Skeletal muscle cell (primary cell): Measurements from ENCODE around the gene ZSCAN25.
A peak's percentile ranks its signal among the peaks of the same experiment; 100 is the strongest.
"Not testable (repeated sequence)": the region's sequence is repeated elsewhere in the genome, so short reads cannot be mapped to it uniquely, and the experiment has no call there.

ENCODE experiments used
- DNase-seq: peaks from one replicate; pipeline ENCODE4 v3.0.0-alpha.2; 2010; ENCODE audit warnings: low read depth
- H3K4me3 ChIP-seq: 2 replicates; pipeline ENCODE4 v1.5.1; 2011; ENCODE audit warnings: low read depth, mild to moderate bottlenecking, control low read depth, low read length, moderate library complexity

Gene ZSCAN25

GRCh38 chr7:99616359-99617191 is at the start of gene ZSCAN25:
Gene ZSCAN25 (plus strand): TSS chr7:99616946. CDS start chr7:99619607, 2,661 bp downstream.
- H3K4me3 ChIP-seq, result peak within 1 kb of the TSS; percentile 95
- peak; percentile 73 for DNase-seq

- DNase-seq, H3K4me3 ChIP-seq: not testable (repeated sequence)
Observed at GRCh38 chr7:99568770-99569169, 48.0 kb upstream of the ZSCAN25 start.

- no peak overlapping the region for H3K4me3 ChIP-seq
- no peak for DNase-seq
Observed at GRCh38 chr7:99571768-99572167, 45.0 kb upstream of the ZSCAN25 start.

- DNase-seq, result no peak
Observed at GRCh38 chr7:99573257-99573656, 43.5 kb upstream of the ZSCAN25 start.

DNA sequence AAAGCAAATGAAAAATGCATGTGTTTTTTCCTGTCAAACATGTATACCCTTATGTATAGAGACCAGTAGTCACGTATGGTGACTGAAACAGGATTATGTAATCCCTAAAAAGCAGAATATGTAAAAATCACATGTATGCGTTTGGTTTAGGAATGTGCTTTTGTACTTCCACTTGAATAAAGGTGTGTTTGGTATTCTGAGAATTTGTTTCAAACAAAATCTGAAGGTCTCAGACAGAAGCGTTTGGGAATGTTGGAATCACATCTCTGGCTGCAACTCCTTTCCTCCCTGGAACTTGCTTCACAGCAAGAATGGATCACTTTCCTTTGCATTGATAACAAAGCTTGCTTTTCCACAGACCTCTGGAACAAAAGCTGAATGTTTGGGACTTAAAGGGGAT is 40.5 kb upstream of the ZSCAN25 start:
- no peak overlapping the region for H3K4me3 ChIP-seq
- DNase-seq, result no peak

More at GRCh38 chr7:99573257-99573656, 43.5 kb upstream of the ZSCAN25 start:
- no peak overlapping the region for H3K4me3 ChIP-seq

GRCh38 chr7:99579281-99579955 is 37.3 kb upstream of the ZSCAN25 start:
- H3K4me3 ChIP-seq, result peak overlapping the region; percentile 55
- DNase-seq, result no peak

- peak overlapping the region; percentile 55 for H3K4me3 ChIP-seq
- DNase-seq, result no peak
Observed at GRCh38 chr7:99579956-99580777, 36.6 kb upstream of the ZSCAN25 start.

DNA sequence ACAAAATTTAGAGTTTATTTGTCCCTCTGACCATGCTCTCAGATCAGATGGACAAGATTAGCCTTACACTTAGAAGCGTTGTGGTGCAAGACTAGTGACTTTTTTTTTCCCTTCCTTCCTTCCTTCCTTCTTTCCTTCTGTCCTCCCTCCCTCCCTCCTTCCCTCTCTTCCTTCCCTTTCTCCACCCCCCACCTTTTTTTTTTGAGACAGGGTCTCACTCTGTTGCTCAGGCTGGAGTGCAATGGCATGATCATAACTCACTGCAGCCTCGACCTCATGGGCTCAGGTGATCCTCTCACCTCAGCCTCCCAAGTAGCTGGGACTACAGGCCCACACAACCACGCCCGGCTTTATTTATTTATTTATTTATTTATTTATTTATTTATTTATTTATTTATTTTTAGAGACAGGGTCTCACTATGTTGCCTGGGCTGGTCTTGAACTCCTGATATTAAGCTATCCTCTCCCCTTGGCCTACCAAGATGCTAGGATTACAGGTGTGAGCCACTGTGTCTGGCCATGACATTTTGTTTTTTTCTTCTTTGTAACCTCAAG is 35.9 kb upstream of the ZSCAN25 start:
- DNase-seq, result not testable (repeated sequence)
- peak overlapping the region; percentile 55 for H3K4me3 ChIP-seq

- no peak for DNase-seq
Observed at GRCh38 chr7:99588868-99589267, 27.9 kb upstream of the ZSCAN25 start.

DNA sequence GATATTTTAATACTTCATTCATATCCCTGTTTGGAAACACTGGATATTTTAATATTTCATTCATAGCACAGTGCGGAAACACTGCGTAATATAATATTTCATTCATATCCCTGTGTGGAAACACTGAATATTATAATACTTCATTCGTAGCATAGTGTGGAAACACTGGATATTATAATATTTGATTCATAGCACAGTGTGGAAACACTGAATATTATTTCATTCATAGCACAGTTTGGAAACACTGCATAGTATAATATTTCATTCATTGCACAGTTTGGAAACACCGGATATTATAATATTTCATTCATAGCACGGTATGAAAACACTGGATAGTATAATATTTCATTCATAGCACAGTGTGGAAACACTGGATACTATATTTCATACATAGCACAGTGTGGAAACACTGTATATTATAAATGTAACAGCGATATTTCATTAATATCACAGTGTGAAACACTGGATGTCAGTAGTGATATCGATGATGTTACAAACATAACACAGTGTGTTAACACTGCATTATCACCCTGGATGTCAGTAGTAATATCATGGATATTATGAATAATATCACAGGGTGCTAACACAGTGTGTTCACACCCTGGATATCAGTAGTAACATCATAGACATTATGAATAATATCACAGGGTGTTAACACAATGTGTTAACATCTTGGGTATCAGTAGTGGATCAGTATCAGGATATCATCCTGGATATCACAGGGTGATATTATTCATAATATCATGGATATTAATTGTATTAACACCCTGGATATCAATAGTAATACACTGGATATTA is 21.6 kb upstream of the ZSCAN25 start:
- no peak for DNase-seq

More at GRCh38 chr7:99588868-99589267, 27.9 kb upstream of the ZSCAN25 start:
- no peak overlapping the region for H3K4me3 ChIP-seq

DNA sequence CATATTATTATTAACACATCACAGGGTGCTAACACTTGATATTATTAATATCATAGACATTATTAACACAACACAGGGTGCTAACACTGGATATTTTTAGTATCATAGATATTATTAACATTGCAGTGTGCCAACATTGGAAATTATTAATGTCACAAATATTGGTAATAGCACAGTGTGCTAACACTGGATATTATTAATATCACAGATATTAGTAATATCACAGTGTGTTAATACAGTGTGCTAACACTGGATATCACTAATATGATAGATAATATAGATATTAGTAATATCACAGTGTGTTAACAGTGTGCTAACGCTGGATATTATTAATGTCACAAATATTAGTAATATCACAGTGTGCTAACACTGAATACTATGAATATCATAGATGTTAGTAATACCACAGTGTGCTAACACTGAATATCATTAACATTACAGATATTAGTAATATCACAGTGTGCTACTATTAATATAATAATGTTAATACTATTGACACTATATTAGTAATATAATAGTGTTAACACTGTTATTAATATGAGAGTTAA is 20.3 kb upstream of the ZSCAN25 start:
- no peak for DNase-seq
- no peak overlapping the region for H3K4me3 ChIP-seq

More for the DNA sequence above, 21.6 kb upstream of the ZSCAN25 start:
- no peak overlapping the region for H3K4me3 ChIP-seq

- no peak within 1 kb of the TSS for H3K4me3 ChIP-seq
- DNase-seq, result no peak
Observed at GRCh38 chr7:99597762-99598501, 18.8 kb upstream of the ZSCAN25 start, which contains the start of gene TMEM225B. Gene TMEM225B (plus strand): TSS chr7:99598267. CDS start chr7:99604389, 6,122 bp downstream.

- DNase-seq, result no peak
- no peak overlapping the region for H3K4me3 ChIP-seq
Observed at GRCh38 chr7:99599836-99600235, 16.9 kb upstream of the ZSCAN25 start.

- no peak for DNase-seq
- H3K4me3 ChIP-seq, result no peak overlapping the region
Observed at GRCh38 chr7:99601656-99602310, 15.0 kb upstream of the ZSCAN25 start.

GRCh38 chr7:99605527-99605926 is 11.2 kb upstream of the ZSCAN25 start:
- DNase-seq, result no peak
- H3K4me3 ChIP-seq, result no peak overlapping the region

DNA sequence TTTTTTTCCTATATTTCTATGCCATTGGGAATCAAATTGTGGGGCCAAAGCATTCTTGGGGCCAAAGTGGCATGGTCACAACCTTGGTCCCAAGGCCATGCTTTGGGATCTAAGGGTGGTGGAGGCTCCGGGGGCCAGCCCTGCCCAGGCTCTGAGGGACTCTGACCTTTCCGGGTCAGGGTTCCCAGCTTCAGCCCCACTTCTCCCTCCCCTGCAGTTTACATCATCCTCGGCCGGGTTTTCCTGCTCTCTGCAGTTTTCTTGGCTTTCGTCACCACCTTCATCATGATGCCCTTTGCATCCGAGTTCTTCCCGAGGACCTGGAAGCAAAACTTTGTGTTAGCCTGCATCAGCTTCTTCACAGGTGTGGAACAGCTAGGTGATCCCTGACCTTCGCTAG is 10.2 kb upstream of the ZSCAN25 start:
- no peak for DNase-seq
- H3K4me3 ChIP-seq, result no peak overlapping the region

- no peak for DNase-seq
Observed at GRCh38 chr7:99607548-99607947, 9.2 kb upstream of the ZSCAN25 start.

More at GRCh38 chr7:99607548-99607947, 9.2 kb upstream of the ZSCAN25 start:
- H3K4me3 ChIP-seq, result no peak overlapping the region
